ENCODE measurements around the gene PSRC1. TPM values are rescaled to one million over a fixed set of nuclear protein-coding genes. Genes with fewer than 3 reads are reported as not detected.

The PSRC1 gene
- total RNA-seq, 1 experiment from 2014 or later = 60.3 TPM

DNA sequence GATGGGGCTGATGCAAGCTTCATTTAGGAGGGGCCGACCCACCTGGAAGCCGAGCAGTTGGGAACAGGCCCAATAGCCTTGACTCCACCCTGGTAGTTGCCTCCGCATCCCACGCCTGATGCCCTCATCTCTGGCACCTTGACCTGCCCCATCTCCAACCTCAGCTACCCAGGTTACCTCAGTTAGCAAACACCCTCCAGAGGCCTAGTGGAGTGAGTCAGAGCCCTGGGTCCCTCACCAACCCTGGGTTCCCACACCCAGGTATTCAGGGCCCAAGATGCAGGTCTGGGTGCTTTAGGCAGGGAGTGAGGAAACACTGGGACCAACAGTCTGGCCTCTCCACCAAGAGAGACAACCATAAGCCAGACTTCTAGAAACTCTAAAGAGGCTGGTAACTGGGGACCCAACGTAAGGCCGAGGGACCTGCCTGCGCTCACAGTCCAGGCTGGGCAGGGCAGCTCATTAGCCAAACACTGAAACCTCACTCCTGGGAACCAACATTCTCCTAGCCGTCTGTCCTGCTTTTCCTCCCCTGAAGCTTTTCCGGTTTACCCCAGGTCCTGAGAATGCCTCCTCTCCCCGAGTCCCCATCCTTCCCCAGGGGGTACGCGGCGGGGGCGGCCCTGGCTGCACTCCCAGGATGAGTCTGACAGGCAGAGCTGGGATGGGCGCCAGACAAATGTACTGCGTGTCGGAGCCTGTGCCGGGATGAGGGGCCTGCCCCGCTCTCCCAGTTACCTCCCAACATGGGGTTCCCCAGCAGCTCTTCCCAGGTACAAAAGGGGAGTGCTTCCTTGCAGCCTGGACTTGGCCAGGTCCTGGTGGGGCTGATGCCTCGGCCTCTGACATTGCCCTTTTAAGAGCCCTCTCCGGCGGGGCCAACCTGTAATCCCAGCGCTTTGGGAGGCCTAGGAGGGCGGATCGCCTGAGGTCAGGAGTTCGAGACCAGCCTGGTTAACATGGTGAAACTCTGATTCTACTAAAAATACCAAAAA is 42.5 kb downstream of the PSRC1 start:
- no peaks in the 10 kb centered on the region for H3K27me3 ChIP-seq (ENCODE audit: insufficient read depth, low read length)
- H2BK20ac ChIP-seq (ENCODE audit: low read depth, low read length, poor library complexity, severe bottlenecking) = no peak overlapping the region
- H3K14ac ChIP-seq (ENCODE audit: insufficient read depth, low read length) = no peak overlapping the region
- no peak overlapping the region for H4K8ac ChIP-seq (replicated peaks; ENCODE audit: insufficient read length, low read depth, low read length)
- TF ChIP-seq, protein P1, sequence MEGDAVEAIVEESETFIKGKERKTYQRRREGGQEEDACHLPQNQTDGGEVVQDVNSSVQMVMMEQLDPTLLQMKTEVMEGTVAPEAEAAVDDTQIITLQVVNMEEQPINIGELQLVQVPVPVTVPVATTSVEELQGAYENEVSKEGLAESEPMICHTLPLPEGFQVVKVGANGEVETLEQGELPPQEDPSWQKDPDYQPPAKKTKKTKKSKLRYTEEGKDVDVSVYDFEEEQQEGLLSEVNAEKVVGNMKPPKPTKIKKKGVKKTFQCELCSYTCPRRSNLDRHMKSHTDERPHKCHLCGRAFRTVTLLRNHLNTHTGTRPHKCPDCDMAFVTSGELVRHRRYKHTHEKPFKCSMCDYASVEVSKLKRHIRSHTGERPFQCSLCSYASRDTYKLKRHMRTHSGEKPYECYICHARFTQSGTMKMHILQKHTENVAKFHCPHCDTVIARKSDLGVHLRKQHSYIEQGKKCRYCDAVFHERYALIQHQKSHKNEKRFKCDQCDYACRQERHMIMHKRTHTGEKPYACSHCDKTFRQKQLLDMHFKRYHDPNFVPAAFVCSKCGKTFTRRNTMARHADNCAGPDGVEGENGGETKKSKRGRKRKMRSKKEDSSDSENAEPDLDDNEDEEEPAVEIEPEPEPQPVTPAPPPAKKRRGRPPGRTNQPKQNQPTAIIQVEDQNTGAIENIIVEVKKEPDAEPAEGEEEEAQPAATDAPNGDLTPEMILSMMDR (conservative IDR thresholded peaks at IDR 0.05) = no peak
- Mint-ChIP-seq H3K4me3 (no peak overlapping the region), H3K4me1 (peaks cover 67 to 71% of the 10 kb centered on the region in 2 experiments), H3K36me3 (ENCODE audit: insufficient read depth in 1 of 3, low read depth in 3 of 3) (peaks cover 19 to 35% (median 33%) of the 10 kb centered on the region in 3 experiments; a peak in 6 of 7 replicates), H3K27me3 (ENCODE audit: low read depth) (peaks cover 7% of the 10 kb centered on the region), H3K9me3 (no peaks in the 10 kb centered on the region; a peak in 1 of 5 replicates), H3K27ac (peak overlapping the region in 2 of 3 experiments; percentile 29 to 91; a peak in 2 of 7 replicates)
- H3K4me1 ChIP-seq (ENCODE audit: insufficient read depth, low read length) = peaks cover 14% of the 10 kb centered on the region; the same call in 1 of the 2 replicates
- no peak overlapping the region for H2BK12ac ChIP-seq (ENCODE audit: insufficient read length, low read depth, low read length)
- H3K18ac ChIP-seq (ENCODE audit: insufficient read length, low read depth, low read length) = no peak overlapping the region
- no peak overlapping the region for H4K5ac ChIP-seq (ENCODE audit: insufficient read length, low read depth, low read length)
- H3K9me3 ChIP-seq (ENCODE audit: control insufficient read depth, low read depth, low read length) = no peaks in the 10 kb centered on the region
- no peak overlapping the region for H2BK120ac ChIP-seq (ENCODE audit: low read depth, low read length, poor library complexity, severe bottlenecking)
- H3K27ac ChIP-seq (ENCODE audit: insufficient read length, low read depth, low read length) = no peak overlapping the region
- no peak overlapping the region for H3K4ac ChIP-seq (ENCODE audit: low read depth, low read length)
- H3K79me1 ChIP-seq (ENCODE audit: insufficient read depth, low read depth, low read length, poor library complexity, severe bottlenecking) = no peaks in the 10 kb centered on the region
- H2BK5ac ChIP-seq (ENCODE audit: insufficient read length, low read length) = no peak overlapping the region
- WGBS (ENCODE audit: extremely low coverage, insufficient read length, low lambda C conversion rate) = no CpG with 5 or more reads among the region's 26 CpGs
- no peak overlapping the region for H2AFZ ChIP-seq (ENCODE audit: low read length)
- H4K91ac ChIP-seq (ENCODE audit: insufficient read length, low read depth, low read length) = no peak overlapping the region
- no peaks in the 10 kb centered on the region for H3K23me2 ChIP-seq (ENCODE audit: insufficient read length, low read depth, low read length, poor library complexity, severe bottlenecking)
- H3T11ph ChIP-seq (ENCODE audit: low read length) = no peak overlapping the region
- H3K79me2 ChIP-seq (ENCODE audit: insufficient read depth, low read length) = no peaks in the 10 kb centered on the region
- no peaks in the 10 kb centered on the region for H4K20me1 ChIP-seq (ENCODE audit: control insufficient read depth, insufficient read depth, insufficient read length)
- no peak overlapping the region for H3K9ac ChIP-seq (ENCODE audit: extremely low read depth, insufficient read length, low read length)
- H3K23ac ChIP-seq (ENCODE audit: insufficient read length, low read depth, low read length) = no peak overlapping the region
- peak; percentile 76 for DNase-seq
- H2AK5ac ChIP-seq (ENCODE audit: insufficient read length, low read length) = no peak overlapping the region
- H2BK15ac ChIP-seq (ENCODE audit: low read depth, low read length) = no peak overlapping the region
- no peak overlapping the region for H3K56ac ChIP-seq (ENCODE audit: insufficient read length, low read depth, low read length)
- peak overlapping the region; percentile 14 for H3K4me2 ChIP-seq (ENCODE audit: insufficient read depth, insufficient read length, low read length)

Data from H9 (cell line).